GM21717 (cell line): Measurements from ENCODE around the gene PAPPA2.
A peak's percentile ranks its signal among the peaks of the same experiment; 100 is the strongest.

Source experiments
- ATAC-seq: cut with Tn5 transposase; IDR thresholded peaks from one replicate; pipeline ENCODE4 v1.9.1; 2021; ENCODE audit warnings: mild to moderate bottlenecking, moderate library complexity; ENCODE audit not compliant: unreplicated experiment

The PAPPA2 gene

DNA sequence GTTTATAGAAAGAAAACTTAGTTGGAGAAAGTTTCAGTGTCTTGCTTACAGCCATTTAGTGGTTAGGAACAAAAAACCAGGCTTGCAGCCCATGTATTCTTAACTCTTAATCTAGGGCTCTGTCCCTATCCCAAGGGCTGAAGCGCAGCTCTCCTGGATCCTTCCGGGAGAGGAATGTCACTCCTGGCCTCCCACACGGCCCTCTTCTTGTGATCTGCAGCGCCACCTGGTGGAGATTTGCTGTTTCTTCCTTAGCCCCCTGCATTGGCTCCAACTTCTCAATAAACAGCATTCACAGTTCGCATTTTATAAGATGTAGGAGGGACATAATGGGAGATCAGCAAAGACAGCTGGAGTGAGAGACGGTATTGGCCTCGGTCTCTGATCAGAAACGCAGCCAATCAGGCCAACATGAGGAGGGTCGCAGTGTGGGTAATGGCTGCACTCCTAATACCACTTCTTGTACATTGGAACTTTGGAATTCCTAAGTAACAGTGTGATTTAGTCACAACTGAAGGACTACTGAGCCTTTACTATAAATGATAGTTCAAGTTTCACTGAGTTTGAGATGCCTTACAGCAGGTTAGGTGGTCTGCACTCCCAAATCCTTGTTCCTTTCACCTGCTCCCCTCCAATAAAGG, 418.1 kb downstream of the PAPPA2 start:
- ATAC-seq: peak; percentile 51

DNA sequence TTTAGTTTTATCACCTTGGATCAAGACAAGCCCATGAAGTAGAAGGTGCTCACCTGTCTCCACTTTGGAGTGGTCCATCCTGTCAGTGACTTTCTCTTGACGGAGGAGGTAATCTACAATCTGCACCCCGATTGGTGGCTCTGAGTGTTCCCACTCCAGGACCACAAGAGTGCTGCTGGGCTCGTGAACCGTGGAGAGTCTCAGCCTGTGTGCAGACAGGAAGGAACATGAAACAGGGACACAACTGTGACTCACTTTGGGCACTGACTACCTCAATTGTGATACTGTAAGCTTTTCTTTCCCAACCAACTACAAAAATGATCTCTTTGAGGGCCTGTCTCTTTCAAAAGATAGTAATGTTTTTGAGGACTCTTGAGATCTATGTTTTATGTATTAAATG, 421.3 kb downstream of the PAPPA2 start:
- ATAC-seq: no peak

DNA sequence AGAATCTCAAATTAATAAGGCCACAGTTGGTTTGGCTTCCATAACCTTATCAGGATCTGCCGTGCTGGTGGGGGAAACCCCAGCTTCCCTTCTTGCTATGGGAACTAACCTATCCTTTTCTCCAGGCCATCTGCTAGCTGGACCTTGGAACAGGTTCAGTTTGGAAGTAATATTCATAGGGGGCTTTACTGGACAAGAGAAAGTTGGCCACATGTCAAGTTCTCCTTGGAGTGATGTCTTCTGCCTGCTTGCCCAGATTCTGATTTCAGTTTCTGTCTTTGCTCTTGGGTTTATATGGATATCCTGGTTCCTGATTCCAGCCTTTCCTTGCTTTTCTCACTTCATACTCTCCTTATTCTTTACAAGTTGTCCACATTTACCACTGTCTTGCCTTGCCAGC, 421.9 kb downstream of the PAPPA2 start:
- ATAC-seq: no peak

DNA sequence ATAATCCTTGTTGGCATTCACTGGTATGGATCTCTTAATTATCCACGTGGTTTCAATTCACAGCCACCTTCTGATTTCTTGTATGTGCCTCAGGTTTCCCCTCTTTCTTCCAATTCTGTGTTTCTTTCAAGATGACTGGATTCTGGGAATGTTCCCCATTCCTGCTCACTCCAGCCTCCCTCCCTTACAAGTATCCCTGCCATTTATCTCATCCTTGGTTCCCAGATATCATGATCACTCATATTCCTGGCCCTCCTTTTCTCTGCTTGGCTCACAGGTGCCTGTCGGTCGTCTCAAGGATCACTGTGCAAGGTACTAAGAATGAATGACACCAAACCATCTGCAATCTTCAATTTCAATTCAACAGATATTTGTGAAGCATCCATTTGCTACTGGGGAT, 422.4 kb downstream of the PAPPA2 start:
- ATAC-seq: no peak

DNA sequence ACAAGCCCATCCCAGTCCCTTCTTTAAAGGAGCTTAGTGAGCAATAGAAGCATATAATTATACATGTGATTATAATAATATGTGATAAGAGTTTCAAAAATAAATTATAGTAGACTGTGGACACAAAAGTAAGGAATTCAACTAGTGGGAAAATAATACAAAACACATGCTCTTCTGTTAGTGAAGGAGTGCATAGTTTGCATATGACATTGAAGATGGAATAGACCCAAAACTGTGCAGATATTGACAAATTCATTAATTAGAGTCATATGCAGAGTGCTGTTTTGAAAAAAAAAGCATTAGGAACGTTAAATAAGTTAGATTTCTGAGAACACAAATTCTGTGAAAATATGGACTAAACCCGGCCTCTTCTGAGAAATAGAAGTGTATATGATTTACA, 422.8 kb downstream of the PAPPA2 start:
- no peak for ATAC-seq

DNA sequence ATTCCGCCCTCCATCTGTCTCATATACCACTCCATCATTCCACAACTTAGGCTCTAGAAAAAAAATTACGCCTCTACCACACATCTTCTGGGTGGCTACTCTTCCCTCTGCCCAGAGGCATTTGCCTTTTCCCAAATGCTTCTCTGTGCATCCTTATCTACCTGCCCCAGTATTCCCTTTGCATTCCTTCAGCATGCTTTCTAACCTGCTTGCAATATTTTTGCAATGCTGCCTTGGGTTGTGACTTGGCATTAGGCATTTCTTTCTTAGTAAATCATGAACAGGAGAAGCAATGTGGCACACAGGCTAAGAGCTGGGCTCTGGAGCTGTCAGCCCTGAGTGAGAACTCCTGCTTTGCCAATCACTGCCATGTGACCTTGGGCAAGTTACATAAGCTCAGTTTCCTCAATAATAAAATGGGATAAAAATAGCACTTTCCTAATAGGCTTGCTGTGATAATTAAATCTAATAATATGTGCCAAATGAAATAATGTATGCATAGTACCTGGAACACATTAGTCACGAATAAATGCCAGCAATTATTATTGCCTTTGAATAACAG, 425.6 kb downstream of the PAPPA2 start:
- ATAC-seq: no peak

DNA sequence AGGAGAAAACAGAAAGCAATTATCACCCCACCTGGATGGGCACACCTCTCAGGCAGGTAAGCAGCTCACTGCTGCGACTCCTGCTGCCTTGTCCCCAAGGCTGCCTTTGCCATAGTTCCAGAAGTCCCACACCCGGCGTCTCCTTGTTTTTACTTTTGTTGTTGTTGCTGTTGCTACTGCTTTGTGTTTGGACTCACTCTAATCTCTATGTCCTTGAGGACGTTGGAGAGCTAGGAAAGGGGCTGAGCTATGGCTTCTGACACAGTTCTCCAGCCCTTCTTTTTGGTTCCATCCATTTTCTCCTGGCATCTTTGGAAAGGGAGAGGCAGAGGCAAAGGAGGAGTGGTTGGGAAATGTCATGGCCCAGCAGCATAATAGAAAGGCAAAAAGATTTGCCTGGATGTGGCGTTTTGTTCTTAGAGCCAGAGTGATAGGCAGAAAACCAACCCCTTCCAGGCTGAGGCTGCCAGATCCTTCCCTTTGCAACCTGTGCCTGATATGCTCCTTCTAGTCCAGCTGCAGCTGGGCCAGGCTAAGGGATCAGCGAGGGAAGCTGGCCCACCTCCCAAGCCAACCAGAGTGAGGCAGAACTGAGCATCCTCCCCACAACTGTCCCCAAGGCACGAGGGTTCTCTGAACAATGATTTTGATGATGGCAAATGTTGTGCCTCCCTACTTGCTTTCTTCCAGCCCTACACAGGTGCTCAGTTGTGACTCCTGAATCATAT, 430.8 kb downstream of the PAPPA2 start:
- ATAC-seq: no peak

DNA sequence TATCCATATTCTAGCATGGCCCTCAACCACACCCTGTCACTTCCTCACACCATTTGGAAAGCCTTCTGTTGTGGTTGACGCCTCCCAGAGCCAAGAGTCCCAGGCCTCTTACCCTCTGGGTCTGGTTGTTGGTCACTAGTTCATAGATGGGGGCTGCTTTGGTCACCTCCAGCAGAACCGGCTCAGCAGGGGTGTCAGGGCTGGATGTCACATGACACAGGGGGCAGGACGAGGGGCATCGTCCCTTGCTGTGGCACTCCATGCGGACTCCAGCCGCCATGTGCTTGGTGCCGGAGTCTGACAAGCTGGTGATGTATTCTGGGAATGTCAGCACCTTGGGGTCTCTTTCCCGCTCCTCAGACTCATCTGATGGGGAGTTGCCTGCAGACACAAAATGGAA, 431.5 kb downstream of the PAPPA2 start:
- ATAC-seq: no peak
